Measurements from ENCODE around the gene LRG1. TPM values are rescaled to one million over a fixed set of nuclear protein-coding genes. Genes with fewer than 3 reads are reported as not detected.
A peak's percentile ranks its signal among the peaks of the same experiment; 100 is the strongest.

Gene LRG1
- total and polyA plus RNA-seq, 2 of the 13 experiments (the other 11 are each of a cell fraction or from before 2014, with no cell fraction given): 12.0 to 39.3 TPM

DNA sequence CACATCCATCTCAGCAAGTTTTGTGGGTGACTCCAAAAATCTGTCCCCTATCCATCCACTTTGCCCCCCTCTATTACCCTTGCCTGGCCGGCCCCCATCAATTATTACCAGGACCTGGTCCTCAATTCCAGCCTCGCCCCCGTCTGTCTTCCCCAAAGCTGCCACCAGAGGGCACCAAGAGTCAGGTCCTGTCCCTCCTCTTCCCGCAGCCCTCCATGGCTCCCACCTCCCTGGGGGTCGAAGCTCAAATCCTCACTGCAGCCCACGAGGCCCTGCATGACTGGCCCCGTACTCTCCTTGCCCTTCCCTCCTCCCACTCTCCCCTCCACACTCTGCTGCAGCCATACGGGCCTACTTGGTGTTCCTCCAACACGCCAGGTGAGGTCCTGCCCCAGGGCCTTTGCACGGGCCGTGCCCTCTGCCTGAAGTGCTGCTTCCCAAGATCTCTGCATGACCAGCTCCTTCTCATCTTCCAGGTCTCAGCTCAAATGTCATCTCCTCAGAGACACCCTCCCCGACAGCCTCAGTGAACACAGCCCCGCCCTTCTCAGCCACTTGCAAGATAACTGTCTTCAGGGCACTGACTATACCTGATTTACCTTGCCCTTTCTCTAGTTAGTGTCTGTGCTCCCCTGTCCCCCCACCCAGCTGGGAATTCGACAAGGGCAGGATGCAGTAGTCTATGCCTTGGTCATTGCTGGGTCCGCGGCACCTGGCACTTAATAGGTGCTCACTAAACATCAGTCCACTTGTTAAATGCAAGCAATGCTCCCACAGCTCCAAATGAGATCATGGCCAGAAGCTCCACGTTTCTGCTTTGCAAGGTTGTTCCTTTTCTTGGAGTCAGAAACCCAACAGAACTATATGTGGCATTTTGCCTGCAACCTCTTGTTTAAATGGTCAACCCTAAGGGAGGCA, 36.4 kb upstream of the LRG1 start (continued):
- TF ChIP-seq, protein P1, sequence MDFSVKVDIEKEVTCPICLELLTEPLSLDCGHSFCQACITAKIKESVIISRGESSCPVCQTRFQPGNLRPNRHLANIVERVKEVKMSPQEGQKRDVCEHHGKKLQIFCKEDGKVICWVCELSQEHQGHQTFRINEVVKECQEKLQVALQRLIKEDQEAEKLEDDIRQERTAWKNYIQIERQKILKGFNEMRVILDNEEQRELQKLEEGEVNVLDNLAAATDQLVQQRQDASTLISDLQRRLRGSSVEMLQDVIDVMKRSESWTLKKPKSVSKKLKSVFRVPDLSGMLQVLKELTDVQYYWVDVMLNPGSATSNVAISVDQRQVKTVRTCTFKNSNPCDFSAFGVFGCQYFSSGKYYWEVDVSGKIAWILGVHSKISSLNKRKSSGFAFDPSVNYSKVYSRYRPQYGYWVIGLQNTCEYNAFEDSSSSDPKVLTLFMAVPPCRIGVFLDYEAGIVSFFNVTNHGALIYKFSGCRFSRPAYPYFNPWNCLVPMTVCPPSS (IDR thresholded peaks at IDR 0.05): no peak
- no peak for TF ChIP-seq PLRG1 (conservative IDR thresholded peaks at IDR 0.05)
- no peak for TF ChIP-seq ZNF567 (CRISPR knock-in tag; IDR thresholded peaks at IDR 0.05; ENCODE audit: borderline replicate concordance)
- TF ChIP-seq PITX1 (CRISPR knock-in tag; IDR thresholded peaks at IDR 0.05): no peak
- no peak for TF ChIP-seq ELF4 (CRISPR knock-in tag; IDR thresholded peaks at IDR 0.05; ENCODE audit: borderline replicate concordance)
- TF ChIP-seq, protein P2, sequence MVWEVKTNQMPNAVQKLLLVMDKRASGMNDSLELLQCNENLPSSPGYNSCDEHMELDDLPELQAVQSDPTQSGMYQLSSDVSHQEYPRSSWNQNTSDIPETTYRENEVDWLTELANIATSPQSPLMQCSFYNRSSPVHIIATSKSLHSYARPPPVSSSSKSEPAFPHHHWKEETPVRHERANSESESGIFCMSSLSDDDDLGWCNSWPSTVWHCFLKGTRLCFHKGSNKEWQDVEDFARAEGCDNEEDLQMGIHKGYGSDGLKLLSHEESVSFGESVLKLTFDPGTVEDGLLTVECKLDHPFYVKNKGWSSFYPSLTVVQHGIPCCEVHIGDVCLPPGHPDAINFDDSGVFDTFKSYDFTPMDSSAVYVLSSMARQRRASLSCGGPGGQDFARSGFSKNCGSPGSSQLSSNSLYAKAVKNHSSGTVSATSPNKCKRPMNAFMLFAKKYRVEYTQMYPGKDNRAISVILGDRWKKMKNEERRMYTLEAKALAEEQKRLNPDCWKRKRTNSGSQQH (CRISPR knock-in tag; IDR thresholded peaks at IDR 0.05; ENCODE audit: low read depth): no peak
- no peak for TF ChIP-seq HMGA1 (CRISPR knock-in tag; conservative IDR thresholded peaks at IDR 0.05)
- TF ChIP-seq, protein P3, sequence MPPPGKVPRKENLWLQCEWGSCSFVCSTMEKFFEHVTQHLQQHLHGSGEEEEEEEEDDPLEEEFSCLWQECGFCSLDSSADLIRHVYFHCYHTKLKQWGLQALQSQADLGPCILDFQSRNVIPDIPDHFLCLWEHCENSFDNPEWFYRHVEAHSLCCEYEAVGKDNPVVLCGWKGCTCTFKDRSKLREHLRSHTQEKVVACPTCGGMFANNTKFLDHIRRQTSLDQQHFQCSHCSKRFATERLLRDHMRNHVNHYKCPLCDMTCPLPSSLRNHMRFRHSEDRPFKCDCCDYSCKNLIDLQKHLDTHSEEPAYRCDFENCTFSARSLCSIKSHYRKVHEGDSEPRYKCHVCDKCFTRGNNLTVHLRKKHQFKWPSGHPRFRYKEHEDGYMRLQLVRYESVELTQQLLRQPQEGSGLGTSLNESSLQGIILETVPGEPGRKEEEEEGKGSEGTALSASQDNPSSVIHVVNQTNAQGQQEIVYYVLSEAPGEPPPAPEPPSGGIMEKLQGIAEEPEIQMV (CRISPR knock-in tag; IDR thresholded peaks at IDR 0.05; ENCODE audit: low read depth): 0 out of 2 replicates have a peak, but pooled peaks have one; percentile 16
- no peak for TF ChIP-seq ZNF460 (CRISPR knock-in tag; IDR thresholded peaks at IDR 0.05; ENCODE audit: borderline replicate concordance)
- TF ChIP-seq, protein P4, sequence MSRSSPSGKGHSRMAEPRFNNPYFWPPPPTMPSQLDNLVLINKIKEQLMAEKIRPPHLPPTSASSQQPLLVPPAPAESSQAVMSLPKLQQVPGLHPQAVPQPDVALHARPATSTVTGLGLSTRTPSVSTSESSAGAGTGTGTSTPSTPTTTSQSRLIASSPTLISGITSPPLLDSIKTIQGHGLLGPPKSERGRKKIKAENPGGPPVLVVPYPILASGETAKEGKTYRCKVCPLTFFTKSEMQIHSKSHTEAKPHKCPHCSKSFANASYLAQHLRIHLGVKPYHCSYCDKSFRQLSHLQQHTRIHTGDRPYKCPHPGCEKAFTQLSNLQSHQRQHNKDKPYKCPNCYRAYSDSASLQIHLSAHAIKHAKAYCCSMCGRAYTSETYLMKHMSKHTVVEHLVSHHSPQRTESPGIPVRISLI (CRISPR knock-in tag; IDR thresholded peaks at IDR 0.05; ENCODE audit: borderline replicate concordance): no peak
- no peak for TF ChIP-seq ZNF766 (CRISPR knock-in tag; IDR thresholded peaks at IDR 0.05; ENCODE audit: borderline replicate concordance)
- TF ChIP-seq ZNF768 (CRISPR knock-in tag; IDR thresholded peaks at IDR 0.05): peak; percentile 63; the same call in 1 of the 2 replicates
- peak; percentile 63 for TF ChIP-seq HNF4A (CRISPR knock-in tag; IDR thresholded peaks at IDR 0.05)
- TF ChIP-seq DNMT3B (CRISPR knock-in tag; conservative IDR thresholded peaks at IDR 0.05): no peak
- TF ChIP-seq ATF1 (CRISPR knock-in tag; IDR thresholded peaks at IDR 0.05): no peak
- TF ChIP-seq, protein P5, sequence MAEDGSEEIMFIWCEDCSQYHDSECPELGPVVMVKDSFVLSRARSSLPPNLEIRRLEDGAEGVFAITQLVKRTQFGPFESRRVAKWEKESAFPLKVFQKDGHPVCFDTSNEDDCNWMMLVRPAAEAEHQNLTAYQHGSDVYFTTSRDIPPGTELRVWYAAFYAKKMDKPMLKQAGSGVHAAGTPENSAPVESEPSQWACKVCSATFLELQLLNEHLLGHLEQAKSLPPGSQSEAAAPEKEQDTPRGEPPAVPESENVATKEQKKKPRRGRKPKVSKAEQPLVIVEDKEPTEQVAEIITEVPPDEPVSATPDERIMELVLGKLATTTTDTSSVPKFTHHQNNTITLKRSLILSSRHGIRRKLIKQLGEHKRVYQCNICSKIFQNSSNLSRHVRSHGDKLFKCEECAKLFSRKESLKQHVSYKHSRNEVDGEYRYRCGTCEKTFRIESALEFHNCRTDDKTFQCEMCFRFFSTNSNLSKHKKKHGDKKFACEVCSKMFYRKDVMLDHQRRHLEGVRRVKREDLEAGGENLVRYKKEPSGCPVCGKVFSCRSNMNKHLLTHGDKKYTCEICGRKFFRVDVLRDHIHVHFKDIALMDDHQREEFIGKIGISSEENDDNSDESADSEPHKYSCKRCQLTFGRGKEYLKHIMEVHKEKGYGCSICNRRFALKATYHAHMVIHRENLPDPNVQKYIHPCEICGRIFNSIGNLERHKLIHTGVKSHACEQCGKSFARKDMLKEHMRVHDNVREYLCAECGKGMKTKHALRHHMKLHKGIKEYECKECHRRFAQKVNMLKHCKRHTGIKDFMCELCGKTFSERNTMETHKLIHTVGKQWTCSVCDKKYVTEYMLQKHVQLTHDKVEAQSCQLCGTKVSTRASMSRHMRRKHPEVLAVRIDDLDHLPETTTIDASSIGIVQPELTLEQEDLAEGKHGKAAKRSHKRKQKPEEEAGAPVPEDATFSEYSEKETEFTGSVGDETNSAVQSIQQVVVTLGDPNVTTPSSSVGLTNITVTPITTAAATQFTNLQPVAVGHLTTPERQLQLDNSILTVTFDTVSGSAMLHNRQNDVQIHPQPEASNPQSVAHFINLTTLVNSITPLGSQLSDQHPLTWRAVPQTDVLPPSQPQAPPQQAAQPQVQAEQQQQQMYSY (CRISPR knock-in tag; IDR thresholded peaks at IDR 0.05): 0 out of 2 replicates have a peak, but pooled peaks have one; percentile 4
- no peak for TF ChIP-seq AHR (CRISPR knock-in tag; IDR thresholded peaks at IDR 0.05)
- TF ChIP-seq KDM2A (CRISPR knock-in tag; IDR thresholded peaks at IDR 0.05; ENCODE audit: borderline replicate concordance, low read depth): no peak
- TF ChIP-seq ISL2 (CRISPR knock-in tag; IDR thresholded peaks at IDR 0.05): no peak
- TF ChIP-seq ZNF496 (CRISPR knock-in tag; IDR thresholded peaks at IDR 0.05; ENCODE audit: insufficient replicate concordance): no peak
